Suprapubic skin (tissue), 3 donors: Measurements from ENCODE around the gene MARK4.

ENCODE experiments used
- CTCF ChIP-seq, 2 donors: fragments of 200-600 bp in 1 of 2; fragments of 450-650 bp in 1 of 2; sonication (generic) in 1 of 2; IDR thresholded peaks; one replicate each; pipeline ENCODE4 v1.5.1; 2016 to 2019; ENCODE audit warnings: antibody characterized with exemption in 2 of 2, mild to moderate bottlenecking in 1 of 2, moderate library complexity in 1 of 2
- POLR2AphosphoS5 ChIP-seq, 3 donors: sonication (generic); formaldehyde crosslinking; IDR thresholded peaks; one replicate each; pipeline ENCODE4 v1.6.1; 2017; ENCODE audit warnings: antibody characterized with exemption in 3 of 3

GRCh38 chr19:45327404-45328143 is 76.5 kb downstream of the MARK4 start:
- TF ChIP-seq CTCF (IDR thresholded peaks at IDR 0.05) (no peak), POLR2AphosphoS5 (IDR thresholded peaks at IDR 0.05) (no peak)
